Ishikawa (cell line): ENCODE results near the gene CLEC4M.

ENCODE experiments used
- CEBPB ChIP-seq: IDR thresholded peaks from 2 replicates; pipeline ENCODE4 v1.6.1; 2012
- CREB1 ChIP-seq: IDR thresholded peaks from 2 replicates; pipeline ENCODE4 v1.6.1; 2012; ENCODE audit warnings: low read depth
- EGR1 ChIP-seq: IDR thresholded peaks from 2 replicates; pipeline ENCODE4 v1.6.1; 2012
- EP300 ChIP-seq: IDR thresholded peaks from 2 replicates; pipeline ENCODE4 v1.6.1; 2012; ENCODE audit warnings: borderline replicate concordance
- FOXM1 ChIP-seq: IDR thresholded peaks from 2 replicates; pipeline ENCODE4 v1.6.1; 2012; ENCODE audit warnings: low read depth, borderline replicate concordance
- NFIC ChIP-seq: IDR thresholded peaks from 2 replicates; pipeline ENCODE4 v1.6.1; 2012
- RAD21 ChIP-seq: IDR thresholded peaks from 2 replicates; pipeline ENCODE4 v1.6.1; 2012; ENCODE audit warnings: low read depth
- TAF1 ChIP-seq: IDR thresholded peaks from 2 replicates; pipeline ENCODE4 v1.6.1; 2012; ENCODE audit warnings: low read depth, mild to moderate bottlenecking
- TCF12 ChIP-seq: IDR thresholded peaks from 2 replicates; pipeline ENCODE4 v1.6.1; 2012; ENCODE audit warnings: low read depth
- TEAD4 ChIP-seq: IDR thresholded peaks from 2 replicates; pipeline ENCODE4 v1.6.1; 2012
- USF1 ChIP-seq: IDR thresholded peaks from 2 replicates; pipeline ENCODE4 v1.6.1; 2012
- YY1 ChIP-seq: IDR thresholded peaks from 2 replicates; pipeline ENCODE4 v1.6.1; 2012; ENCODE audit warnings: low read depth
- ZBTB7A ChIP-seq: IDR thresholded peaks from 2 replicates; pipeline ENCODE4 v1.6.1; 2012; ENCODE audit warnings: low read depth
- TF ChIP-seq, protein P1 (sequence below): IDR thresholded peaks from 2 replicates; pipeline ENCODE4 v1.6.1; 2012
- TF ChIP-seq, protein P2 (sequence below): IDR thresholded peaks from 2 replicates; pipeline ENCODE4 v1.6.1; 2012; ENCODE audit warnings: low read depth, mild to moderate bottlenecking

CLEC4M gene

DNA sequence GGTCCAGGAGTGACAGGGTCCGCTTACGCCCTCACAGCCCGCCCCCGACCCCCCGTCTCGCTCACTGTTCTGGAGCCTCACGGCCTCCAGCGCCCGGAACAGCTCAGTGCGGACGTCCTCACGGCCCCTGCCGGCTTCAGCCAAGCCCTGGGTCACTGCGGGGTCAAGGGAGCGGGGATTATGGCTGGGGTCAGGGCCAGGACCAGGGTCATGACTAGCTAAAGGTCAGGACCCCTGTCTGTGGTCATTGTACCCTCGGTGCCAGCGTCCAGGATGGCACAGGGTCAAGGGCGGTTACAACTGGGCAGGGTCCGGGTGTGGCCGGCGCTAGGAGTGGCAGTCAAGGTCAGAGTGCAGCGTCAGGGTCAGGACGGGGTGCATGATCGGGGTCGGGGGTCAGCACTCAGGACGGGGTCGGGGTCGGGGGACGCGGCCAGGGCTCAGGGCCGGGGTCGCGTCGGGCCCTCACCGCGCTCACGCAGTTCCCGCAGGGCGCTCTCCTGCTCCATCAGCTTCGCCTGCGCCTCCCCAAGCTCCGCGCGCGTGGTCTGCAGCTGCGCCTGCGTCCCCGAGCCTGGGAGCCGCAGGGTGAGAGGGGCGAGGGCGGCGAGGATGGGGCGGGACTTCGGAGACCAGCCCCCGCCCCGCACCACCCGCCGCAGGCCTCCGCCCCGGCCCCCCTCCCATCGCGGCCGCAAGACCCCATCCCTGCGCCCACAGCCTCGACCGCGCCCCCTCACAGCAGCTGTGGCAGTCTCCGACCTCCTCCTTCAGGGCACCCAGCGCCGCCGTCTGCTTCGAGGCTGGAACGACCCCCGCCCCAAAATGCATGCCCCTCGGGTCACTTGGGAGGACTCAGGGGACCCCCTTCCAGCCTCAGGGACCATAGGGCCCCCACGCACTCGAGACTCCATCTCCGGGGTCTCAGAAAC lies 32.5 kb upstream of the CLEC4M start:
- TF ChIP-seq TCF12 (no peak), YY1 (no peak), TEAD4 (no peak), EGR1 (no peak)
- TF ChIP-seq, protein P1, sequence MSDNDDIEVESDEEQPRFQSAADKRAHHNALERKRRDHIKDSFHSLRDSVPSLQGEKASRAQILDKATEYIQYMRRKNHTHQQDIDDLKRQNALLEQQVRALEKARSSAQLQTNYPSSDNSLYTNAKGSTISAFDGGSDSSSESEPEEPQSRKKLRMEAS, result no peak

DNA sequence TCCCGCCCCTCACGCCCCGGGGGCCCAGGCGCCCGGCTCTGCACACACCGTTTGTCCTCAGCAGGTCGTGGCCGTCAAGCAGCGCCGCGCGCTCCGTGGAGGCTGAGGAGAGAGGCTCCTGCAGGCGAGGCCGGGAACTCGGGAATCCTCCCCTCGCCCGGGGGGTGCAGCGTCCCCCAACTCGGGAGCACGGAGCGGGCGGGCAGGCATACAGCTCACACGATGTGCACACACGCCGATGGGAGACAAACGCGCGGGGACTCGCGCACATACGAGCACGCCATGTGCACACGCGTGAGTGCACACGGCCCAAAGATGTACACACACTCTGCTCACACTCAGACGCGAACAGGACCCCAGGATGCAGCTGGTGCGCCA lies 31.8 kb upstream of the CLEC4M start:
- TF ChIP-seq ZBTB7A (no peak), CEBPB (no peak), TEAD4 (no peak), TCF12 (no peak), FOXM1 (no peak)
- TF ChIP-seq, protein P1, result no peak

DNA sequence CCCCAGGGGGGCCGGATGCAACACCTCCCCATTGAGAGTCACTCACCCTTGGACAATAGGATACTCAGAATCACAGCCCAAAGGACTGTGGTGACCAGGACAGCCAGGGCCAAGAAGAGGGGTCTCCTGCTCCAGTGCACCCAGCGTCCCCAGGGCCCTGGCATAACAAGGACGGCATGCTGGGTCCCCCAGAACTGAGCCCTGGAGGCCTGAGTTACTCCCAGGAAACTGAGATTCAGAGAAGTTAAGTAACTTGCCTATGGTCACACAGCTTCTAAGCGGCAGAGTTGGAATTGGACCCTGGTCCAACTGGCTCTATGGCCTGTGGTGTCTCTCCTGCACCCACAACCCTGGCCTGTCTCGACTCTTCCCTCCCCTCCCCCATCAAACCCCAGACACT lies 31.4 kb upstream of the CLEC4M start:
- no peak for TF ChIP-seq EP300
- TF ChIP-seq, protein P2, sequence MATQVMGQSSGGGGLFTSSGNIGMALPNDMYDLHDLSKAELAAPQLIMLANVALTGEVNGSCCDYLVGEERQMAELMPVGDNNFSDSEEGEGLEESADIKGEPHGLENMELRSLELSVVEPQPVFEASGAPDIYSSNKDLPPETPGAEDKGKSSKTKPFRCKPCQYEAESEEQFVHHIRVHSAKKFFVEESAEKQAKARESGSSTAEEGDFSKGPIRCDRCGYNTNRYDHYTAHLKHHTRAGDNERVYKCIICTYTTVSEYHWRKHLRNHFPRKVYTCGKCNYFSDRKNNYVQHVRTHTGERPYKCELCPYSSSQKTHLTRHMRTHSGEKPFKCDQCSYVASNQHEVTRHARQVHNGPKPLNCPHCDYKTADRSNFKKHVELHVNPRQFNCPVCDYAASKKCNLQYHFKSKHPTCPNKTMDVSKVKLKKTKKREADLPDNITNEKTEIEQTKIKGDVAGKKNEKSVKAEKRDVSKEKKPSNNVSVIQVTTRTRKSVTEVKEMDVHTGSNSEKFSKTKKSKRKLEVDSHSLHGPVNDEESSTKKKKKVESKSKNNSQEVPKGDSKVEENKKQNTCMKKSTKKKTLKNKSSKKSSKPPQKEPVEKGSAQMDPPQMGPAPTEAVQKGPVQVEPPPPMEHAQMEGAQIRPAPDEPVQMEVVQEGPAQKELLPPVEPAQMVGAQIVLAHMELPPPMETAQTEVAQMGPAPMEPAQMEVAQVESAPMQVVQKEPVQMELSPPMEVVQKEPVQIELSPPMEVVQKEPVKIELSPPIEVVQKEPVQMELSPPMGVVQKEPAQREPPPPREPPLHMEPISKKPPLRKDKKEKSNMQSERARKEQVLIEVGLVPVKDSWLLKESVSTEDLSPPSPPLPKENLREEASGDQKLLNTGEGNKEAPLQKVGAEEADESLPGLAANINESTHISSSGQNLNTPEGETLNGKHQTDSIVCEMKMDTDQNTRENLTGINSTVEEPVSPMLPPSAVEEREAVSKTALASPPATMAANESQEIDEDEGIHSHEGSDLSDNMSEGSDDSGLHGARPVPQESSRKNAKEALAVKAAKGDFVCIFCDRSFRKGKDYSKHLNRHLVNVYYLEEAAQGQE, result no peak
- no peak for TF ChIP-seq YY1
- no peak for TF ChIP-seq ZBTB7A
- no peak for TF ChIP-seq CREB1
- no peak for TF ChIP-seq TEAD4
- TF ChIP-seq EGR1, result no peak
- no peak for TF ChIP-seq TAF1
- TF ChIP-seq USF1, result no peak
- no peak for TF ChIP-seq TCF12
- TF ChIP-seq CEBPB, result no peak
- TF ChIP-seq FOXM1, result no peak
- TF ChIP-seq NFIC, result no peak
- TF ChIP-seq, protein P1, result no peak
- no peak for TF ChIP-seq RAD21

DNA sequence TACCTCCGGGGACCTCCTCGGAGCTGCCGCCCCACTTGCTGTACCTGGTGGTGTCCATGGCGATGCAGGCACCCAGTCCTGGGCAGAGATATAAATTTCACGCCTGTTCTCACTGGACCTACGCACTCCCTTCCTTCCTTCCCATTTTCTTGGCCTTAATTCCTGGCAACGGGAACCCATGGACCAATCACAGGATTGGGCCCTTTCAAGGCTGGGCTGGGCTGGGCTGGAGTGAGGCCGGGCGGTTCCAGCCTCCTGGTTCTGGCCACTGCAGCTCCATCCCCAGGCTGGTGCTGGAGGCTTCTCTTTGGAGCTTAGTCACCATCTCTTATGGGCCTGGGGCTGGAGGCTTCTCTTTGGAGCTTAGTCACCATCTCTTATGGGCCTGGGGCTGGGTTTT lies 31.0 kb upstream of the CLEC4M start, which contains the start of gene CLEC4G:
CLEC4G (minus strand) TSS at position 66 of the 400 bp plus-strand sequence; CDS start at position 58, 8 bp downstream.
- no peak for TF ChIP-seq TAF1
- no peak for TF ChIP-seq EP300
- no peak for TF ChIP-seq CREB1
- TF ChIP-seq, protein P2, result no peak
- no peak for TF ChIP-seq NFIC
- no peak for TF ChIP-seq CEBPB
- TF ChIP-seq TCF12, result no peak
- TF ChIP-seq TEAD4, result no peak
- TF ChIP-seq, protein P1, result no peak
- TF ChIP-seq EGR1, result no peak
- no peak for TF ChIP-seq RAD21
- TF ChIP-seq ZBTB7A, result no peak
- no peak for TF ChIP-seq FOXM1
- TF ChIP-seq USF1, result no peak
- no peak for TF ChIP-seq YY1

DNA sequence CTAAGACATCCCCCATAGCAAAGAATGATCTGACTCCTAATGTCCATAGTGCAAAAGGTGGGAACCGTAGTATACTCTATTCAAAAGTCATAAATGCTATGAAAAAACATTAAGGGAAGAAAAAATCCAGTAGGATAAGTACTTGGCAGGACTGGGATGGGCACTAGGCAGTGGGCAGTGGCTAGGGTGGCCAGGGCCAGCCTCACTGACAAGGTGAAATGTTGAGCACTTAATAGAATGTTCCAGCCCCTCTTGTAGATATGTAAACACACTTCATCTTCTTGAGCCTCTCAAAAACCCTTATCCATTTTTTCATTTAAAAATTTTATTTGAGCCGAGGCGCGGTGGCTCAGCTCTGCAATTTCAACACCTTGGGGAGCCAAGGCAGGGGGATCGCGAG lies 29.7 kb upstream of the CLEC4M start:
- no peak for TF ChIP-seq RAD21
- no peak for TF ChIP-seq EGR1
